Measurements from ENCODE around the gene TM7SF2.

Gene TM7SF2

GRCh38 chr11:65129649-65130441 is 18.2 kb downstream of the TM7SF2 start:
- TF ChIP-seq FOXP2 (optimal IDR thresholded peaks at IDR 0.05; ENCODE audit: borderline replicate concordance, extremely low read depth, extremely low read length, insufficient read depth) (no peak), TAF1 (IDR thresholded peaks at IDR 0.05; ENCODE audit: borderline replicate concordance, insufficient read depth, low read length) (no peak), REST (IDR thresholded peaks at IDR 0.05; ENCODE audit: insufficient read depth in 1 of 2, low read depth in 2 of 2, low read length in 2 of 2) (no peak), SIN3A (IDR thresholded peaks at IDR 0.05; ENCODE audit: borderline replicate concordance, insufficient read depth, low read length) (no peak), POLR2AphosphoS5 (IDR thresholded peaks at IDR 0.05; ENCODE audit: low read depth, low read length) (no peak)

DNA sequence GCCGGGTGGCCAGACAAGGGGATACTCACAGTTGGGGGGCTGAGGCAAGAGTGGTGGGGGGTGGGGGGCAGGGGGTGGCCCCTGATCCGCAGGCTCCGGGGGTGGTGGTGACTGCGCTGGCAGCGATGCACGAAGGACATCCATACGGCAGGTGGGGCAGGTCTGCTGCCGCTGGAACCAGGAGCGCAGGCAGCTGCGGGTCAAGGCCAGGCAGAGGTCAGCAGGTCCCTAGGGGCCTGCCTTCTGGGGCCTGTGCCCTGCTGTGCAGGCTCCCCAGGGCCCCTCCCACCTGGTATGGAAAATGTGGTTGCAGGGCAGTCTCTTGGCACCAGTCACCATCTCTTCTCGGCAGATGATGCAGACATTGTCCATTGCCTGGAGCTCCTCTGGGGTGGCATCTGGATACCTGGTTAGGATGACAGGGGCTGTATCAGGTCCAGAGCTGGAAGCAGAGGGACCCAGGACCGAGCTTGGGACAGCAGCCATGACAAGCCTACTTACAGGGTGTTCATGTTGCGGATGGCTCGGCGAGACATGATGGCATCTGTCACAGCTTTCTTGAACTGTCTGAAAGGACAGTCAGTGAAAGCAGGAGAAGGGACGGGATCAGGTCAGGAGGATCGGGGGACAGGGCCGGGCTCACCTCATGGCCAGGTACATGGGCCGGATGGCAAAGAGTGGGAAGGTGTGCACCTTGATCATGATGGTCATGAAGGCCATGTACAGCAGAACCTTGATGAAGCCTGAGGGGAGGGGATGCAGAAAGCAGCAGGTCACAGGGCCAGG is 19.2 kb downstream of the TM7SF2 start:
- TF ChIP-seq FOXP2 (optimal IDR thresholded peaks at IDR 0.05; ENCODE audit: borderline replicate concordance, extremely low read depth, extremely low read length, insufficient read depth): no peak
- no peak for TF ChIP-seq POLR2AphosphoS5 (IDR thresholded peaks at IDR 0.05; ENCODE audit: low read depth, low read length)
- no peak for TF ChIP-seq TAF1 (IDR thresholded peaks at IDR 0.05; ENCODE audit: borderline replicate concordance, insufficient read depth, low read length)
- TF ChIP-seq SIN3A (IDR thresholded peaks at IDR 0.05; ENCODE audit: borderline replicate concordance, insufficient read depth, low read length): no peak
- no peak for TF ChIP-seq REST (IDR thresholded peaks at IDR 0.05; ENCODE audit: insufficient read depth in 1 of 2, low read depth in 2 of 2, low read length in 2 of 2)

- TF ChIP-seq SIN3A (IDR thresholded peaks at IDR 0.05; ENCODE audit: borderline replicate concordance, insufficient read depth, low read length): no peak
- TF ChIP-seq TAF1 (IDR thresholded peaks at IDR 0.05; ENCODE audit: borderline replicate concordance, insufficient read depth, low read length): no peak
- no peak for TF ChIP-seq POLR2AphosphoS5 (IDR thresholded peaks at IDR 0.05; ENCODE audit: low read depth, low read length)
- TF ChIP-seq REST (IDR thresholded peaks at IDR 0.05; ENCODE audit: insufficient read depth in 1 of 2, low read depth in 2 of 2, low read length in 2 of 2): no peak
- no peak for TF ChIP-seq FOXP2 (optimal IDR thresholded peaks at IDR 0.05; ENCODE audit: borderline replicate concordance, extremely low read depth, extremely low read length, insufficient read depth)
Measured at GRCh38 chr11:65131417-65131776, 19.7 kb downstream of the TM7SF2 start.

DNA sequence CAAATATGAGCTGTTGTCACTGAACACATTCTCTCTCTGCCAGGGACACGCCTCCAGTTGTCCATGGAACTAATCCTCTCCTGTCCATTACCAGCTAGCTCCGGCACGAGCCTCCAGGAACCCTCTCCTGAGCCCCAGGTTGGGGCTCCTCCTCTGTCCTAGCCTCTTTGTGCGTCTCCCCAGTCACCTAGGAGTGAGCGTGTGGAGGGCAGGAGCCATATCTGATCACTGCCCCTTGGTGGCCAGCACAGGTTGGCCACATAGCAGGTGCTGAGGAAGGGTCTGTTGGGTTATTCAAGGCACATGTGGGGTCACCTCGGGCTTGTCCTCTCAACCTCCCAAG is 20.2 kb downstream of the TM7SF2 start:
- TF ChIP-seq POLR2AphosphoS5 (IDR thresholded peaks at IDR 0.05; ENCODE audit: low read depth, low read length) (no peak), SIN3A (IDR thresholded peaks at IDR 0.05; ENCODE audit: borderline replicate concordance, insufficient read depth, low read length) (no peak), FOXP2 (optimal IDR thresholded peaks at IDR 0.05; ENCODE audit: borderline replicate concordance, extremely low read depth, extremely low read length, insufficient read depth) (no peak), REST (IDR thresholded peaks at IDR 0.05; ENCODE audit: insufficient read depth in 1 of 2, low read depth in 2 of 2, low read length in 2 of 2) (no peak), TAF1 (IDR thresholded peaks at IDR 0.05; ENCODE audit: borderline replicate concordance, insufficient read depth, low read length) (no peak)

Data from PFSK-1 (cell line).